ENCODE measurements around the gene RNF19B. TPM values are rescaled to one million over a fixed set of nuclear protein-coding genes. Genes with fewer than 3 reads are reported as not detected.

Gene RNF19B
- total and polyA plus RNA-seq, 2 of the 13 experiments (the other 11 are each of a cell fraction or from before 2014, with no cell fraction given): 15.3 to 22.5 TPM

- DNase-seq (ENCODE audit: low spot score) (no peak), ATAC-seq (no peak), FAIRE-seq (no peak)
- Histone ChIP-seq H3K27ac (ENCODE audit: extremely low read length, insufficient read depth, low read length) (no peak overlapping the region), H2AFZ (ENCODE audit: low read length) (no peak overlapping the region), H3K9me3 (ENCODE audit: low read length) (no peaks in the 10 kb centered on the region), H3K9ac (ENCODE audit: insufficient read depth, low read depth, low read length) (no peak overlapping the region), H3K79me2 (ENCODE audit: insufficient read depth, low read length) (no peaks in the 10 kb centered on the region), H3K4me2 (ENCODE audit: low read depth, low read length) (no peak overlapping the region), H3K36me3 (replicated peaks in 1 of 2; ENCODE audit: control insufficient read depth in 1 of 2, insufficient read depth in 2 of 2, low read length in 2 of 2) (no peaks in the 10 kb centered on the region), H3K27me3 (ENCODE audit: control insufficient read depth in 1 of 2, insufficient read depth in 2 of 2, low read length in 2 of 2) (no peaks in the 10 kb centered on the region), H3K4me1 (ENCODE audit: insufficient read depth, low read length) (peaks cover 20% of the 10 kb centered on the region), H3K4me3 (replicated peaks in 1 of 3; ENCODE audit: insufficient read depth in 1 of 3, low read depth in 2 of 3, low read length in 3 of 3) (no peak overlapping the region), H4K20me1 (ENCODE audit: insufficient read depth, low read length) (no peaks in the 10 kb centered on the region)
- in situ Hi-C loops (cut with HindIII; ENCODE audit: extremely low pct_ligation_motif_present, low pct_unique_long_range_greater_than_20kb): no loop called here
- ChIA-PET POLR2A (no interaction called here), CTCF (ENCODE audit: low intra/inter-chr PET ratio, low total read pairs) (no interaction called here)
- TF ChIP-seq ZFP62 (CRISPR knock-in tag; IDR thresholded peaks at IDR 0.05) (no peak), SP1 (IDR thresholded peaks at IDR 0.05) (no peak), SP1 (CRISPR knock-in tag; IDR thresholded peaks at IDR 0.05) (no peak), ZNF549 (CRISPR knock-in tag; IDR thresholded peaks at IDR 0.05) (no peak), ZNF839 (CRISPR knock-in tag; IDR thresholded peaks at IDR 0.05; ENCODE audit: borderline replicate concordance) (no peak), MYNN (CRISPR knock-in tag; IDR thresholded peaks at IDR 0.05; ENCODE audit: low read depth) (no peak), RFXAP (CRISPR knock-in tag; IDR thresholded peaks at IDR 0.05; ENCODE audit: borderline replicate concordance) (no peak), ZNF83 (CRISPR knock-in tag; IDR thresholded peaks at IDR 0.05; ENCODE audit: borderline replicate concordance) (no peak), ZNF766 (CRISPR knock-in tag; IDR thresholded peaks at IDR 0.05; ENCODE audit: borderline replicate concordance) (no peak), ZUFSP (CRISPR knock-in tag; IDR thresholded peaks at IDR 0.05; ENCODE audit: borderline replicate concordance) (no peak), NFIC (IDR thresholded peaks at IDR 0.05; ENCODE audit: low read length) (no peak), MAFK (conservative IDR thresholded peaks at IDR 0.05 in 1 of 2, IDR thresholded peaks at IDR 0.05 in 1 of 2; ENCODE audit: low read length in 2 of 2) (no peak)
- TF ChIP-seq, protein P1, sequence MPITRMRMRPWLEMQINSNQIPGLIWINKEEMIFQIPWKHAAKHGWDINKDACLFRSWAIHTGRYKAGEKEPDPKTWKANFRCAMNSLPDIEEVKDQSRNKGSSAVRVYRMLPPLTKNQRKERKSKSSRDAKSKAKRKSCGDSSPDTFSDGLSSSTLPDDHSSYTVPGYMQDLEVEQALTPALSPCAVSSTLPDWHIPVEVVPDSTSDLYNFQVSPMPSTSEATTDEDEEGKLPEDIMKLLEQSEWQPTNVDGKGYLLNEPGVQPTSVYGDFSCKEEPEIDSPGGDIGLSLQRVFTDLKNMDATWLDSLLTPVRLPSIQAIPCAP (CRISPR knock-in tag; IDR thresholded peaks at IDR 0.05; ENCODE audit: low read depth): no peak
- TF ChIP-seq, protein P2, sequence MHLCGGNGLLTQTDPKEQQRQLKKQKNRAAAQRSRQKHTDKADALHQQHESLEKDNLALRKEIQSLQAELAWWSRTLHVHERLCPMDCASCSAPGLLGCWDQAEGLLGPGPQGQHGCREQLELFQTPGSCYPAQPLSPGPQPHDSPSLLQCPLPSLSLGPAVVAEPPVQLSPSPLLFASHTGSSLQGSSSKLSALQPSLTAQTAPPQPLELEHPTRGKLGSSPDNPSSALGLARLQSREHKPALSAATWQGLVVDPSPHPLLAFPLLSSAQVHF (CRISPR knock-in tag; IDR thresholded peaks at IDR 0.05): no peak
- 84% methylated on average over 2 of the region's 2 CpGs for WGBS (ENCODE audit: low lambda C conversion rate)
- intact Hi-C loops (cut with micrococcal nuclease; ENCODE audit: unreplicated experiment): no loop called here
- no TSS peak for BruUV-seq (replicated peaks)
Observed at GRCh38 chr1:32997381-32997891, 32.8 kb upstream of the RNF19B start.
